GM18526 (cell line): ENCODE results near the gene RAD51B.

Source experiments
- POLR2A ChIP-seq: IDR thresholded peaks from 3 replicates; pipeline ENCODE4 v1.6.1; 2011; ENCODE audit not compliant: insufficient read length; ENCODE audit errors: extremely low read depth

The RAD51B gene

GRCh38 chr14:67819563-67820421 is at the start of gene RAD51B:
RAD51B (plus strand) TSS chr14:67819779.
- peak; percentile 13 for TF ChIP-seq POLR2A

GRCh38 chr14:67773844-67774377 is 45.7 kb upstream of the RAD51B start:
- TF ChIP-seq POLR2A: no peak

- no peak for TF ChIP-seq POLR2A
These were observed 42.8 kb upstream of the RAD51B start for GRCh38 chr14:67776653-67777322.

GRCh38 chr14:67778792-67779191 is 40.8 kb upstream of the RAD51B start:
- TF ChIP-seq POLR2A: no peak

GRCh38 chr14:67782090-67782489 is 37.5 kb upstream of the RAD51B start:
- no peak for TF ChIP-seq POLR2A

- TF ChIP-seq POLR2A: no peak
These were observed 35.2 kb upstream of the RAD51B start for GRCh38 chr14:67784244-67784823.

- TF ChIP-seq POLR2A: no peak
These were observed 34.1 kb upstream of the RAD51B start for GRCh38 chr14:67785270-67786109.

GRCh38 chr14:67787673-67788072 is 31.9 kb upstream of the RAD51B start:
- TF ChIP-seq POLR2A: no peak

- TF ChIP-seq POLR2A: no peak
These were observed 20.8 kb upstream of the RAD51B start for GRCh38 chr14:67798731-67799130.

- TF ChIP-seq POLR2A: no peak
These were observed 18.8 kb upstream of the RAD51B start for GRCh38 chr14:67800743-67801142.

- TF ChIP-seq POLR2A: no peak
These were observed 13.3 kb upstream of the RAD51B start for GRCh38 chr14:67806246-67806645.

- TF ChIP-seq POLR2A: no peak
These were observed 4.8 kb upstream of the RAD51B start for GRCh38 chr14:67814821-67815220.

GRCh38 chr14:67815573-67816225 is 3.9 kb upstream of the RAD51B start:
- TF ChIP-seq POLR2A: no peak

GRCh38 chr14:67816326-67817002 is 3.1 kb upstream of the RAD51B start, which contains the start of gene ZFYVE26:
ZFYVE26 (minus strand) TSS chr14:67816590; CDS start chr14:67815963, 627 bp downstream.
- TF ChIP-seq POLR2A: peak; percentile 60
